Non-pigmented ciliary epithelial cell (primary cell): ENCODE results near the gene PDE2A.

Experiments
- DNase-seq: peaks from one replicate; pipeline ENCODE4 v3.0.0-alpha.2; 2010; ENCODE audit warnings: low read depth

PDE2A gene

GRCh38 chr11:72589802-72590761, 84.1 kb downstream of the PDE2A start:
- DNase-seq = no peak

- no peak for DNase-seq
Observed at GRCh38 chr11:72588421-72589410, 85.5 kb downstream of the PDE2A start.

- DNase-seq = no peak
Observed at GRCh38 chr11:72587696-72588095, 86.5 kb downstream of the PDE2A start.

GRCh38 chr11:72586321-72587090, 87.7 kb downstream of the PDE2A start:
- no peak for DNase-seq

- no peak for DNase-seq
Observed at GRCh38 chr11:72585762-72586311, 88.4 kb downstream of the PDE2A start.

GRCh38 chr11:72584939-72585597, 89.2 kb downstream of the PDE2A start:
- DNase-seq = no peak

GRCh38 chr11:72584293-72584938, 89.8 kb downstream of the PDE2A start:
- DNase-seq = no peak

- no peak for DNase-seq
Observed at GRCh38 chr11:72583616-72584292, 90.5 kb downstream of the PDE2A start.

- DNase-seq = no peak
Observed at GRCh38 chr11:72583177-72583553, 91.1 kb downstream of the PDE2A start.

- no peak for DNase-seq
Observed at GRCh38 chr11:72582206-72583176, 91.7 kb downstream of the PDE2A start.

GRCh38 chr11:72581067-72581466, 93.2 kb downstream of the PDE2A start:
- no peak for DNase-seq

GRCh38 chr11:72580642-72580950, 93.6 kb downstream of the PDE2A start:
- no peak for DNase-seq

- no peak for DNase-seq
Observed at GRCh38 chr11:72579816-72580641, 94.2 kb downstream of the PDE2A start.

GRCh38 chr11:72578991-72579815, 95.0 kb downstream of the PDE2A start:
- no peak for DNase-seq

- no peak for DNase-seq
Observed at GRCh38 chr11:72578566-72578965, 95.7 kb downstream of the PDE2A start.

GRCh38 chr11:72578051-72578450, 96.2 kb downstream of the PDE2A start:
- DNase-seq = no peak

GRCh38 chr11:72577271-72577721, 96.9 kb downstream of the PDE2A start:
- DNase-seq = no peak
